ENCODE data around the gene SKIC3. TPM values are rescaled to one million over a fixed set of nuclear protein-coding genes. Genes with fewer than 3 reads are reported as not detected.

Gene SKIC3
- total and polyA plus RNA-seq, 9 donors, result 18.6 to 77.6 (median 58.8) TPM

DNA sequence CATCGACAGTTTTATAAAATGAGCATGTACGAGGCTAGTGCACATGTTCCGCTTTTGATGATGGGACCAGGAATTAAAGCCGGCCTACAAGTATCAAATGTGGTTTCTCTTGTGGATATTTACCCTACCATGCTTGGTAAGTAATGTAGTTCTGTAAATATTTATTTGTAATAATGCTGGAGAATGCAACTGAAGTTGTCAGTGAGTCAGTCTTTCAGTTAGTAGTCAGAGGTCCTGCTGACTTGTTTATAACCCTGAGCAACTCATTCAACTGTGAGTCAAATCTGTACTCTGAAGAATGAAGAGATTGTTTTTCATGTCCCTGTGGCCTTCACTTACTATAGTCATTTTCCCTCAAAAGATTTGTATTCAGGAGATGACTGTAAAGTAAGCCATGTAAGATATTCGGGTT, 36.7 kb upstream of the SKIC3 start:
- Histone ChIP-seq H3K4me1 (ENCODE audit: insufficient read depth) (no peaks in the 10 kb centered on the region), H3K9me3 (no peaks in the 10 kb centered on the region), H3K27ac (no peak overlapping the region), H3K4me3 (no peak overlapping the region), H3K36me3 (no peaks in the 10 kb centered on the region), H3K27me3 (no peaks in the 10 kb centered on the region)
- DNase-seq, result no peak
- intact Hi-C loops (cut with DNase I), result no loop called here
- TF ChIP-seq POLR2A (IDR thresholded peaks at IDR 0.05) (no peak), EP300 (IDR thresholded peaks at IDR 0.05) (no peak)
- TF ChIP-seq, protein P1, sequence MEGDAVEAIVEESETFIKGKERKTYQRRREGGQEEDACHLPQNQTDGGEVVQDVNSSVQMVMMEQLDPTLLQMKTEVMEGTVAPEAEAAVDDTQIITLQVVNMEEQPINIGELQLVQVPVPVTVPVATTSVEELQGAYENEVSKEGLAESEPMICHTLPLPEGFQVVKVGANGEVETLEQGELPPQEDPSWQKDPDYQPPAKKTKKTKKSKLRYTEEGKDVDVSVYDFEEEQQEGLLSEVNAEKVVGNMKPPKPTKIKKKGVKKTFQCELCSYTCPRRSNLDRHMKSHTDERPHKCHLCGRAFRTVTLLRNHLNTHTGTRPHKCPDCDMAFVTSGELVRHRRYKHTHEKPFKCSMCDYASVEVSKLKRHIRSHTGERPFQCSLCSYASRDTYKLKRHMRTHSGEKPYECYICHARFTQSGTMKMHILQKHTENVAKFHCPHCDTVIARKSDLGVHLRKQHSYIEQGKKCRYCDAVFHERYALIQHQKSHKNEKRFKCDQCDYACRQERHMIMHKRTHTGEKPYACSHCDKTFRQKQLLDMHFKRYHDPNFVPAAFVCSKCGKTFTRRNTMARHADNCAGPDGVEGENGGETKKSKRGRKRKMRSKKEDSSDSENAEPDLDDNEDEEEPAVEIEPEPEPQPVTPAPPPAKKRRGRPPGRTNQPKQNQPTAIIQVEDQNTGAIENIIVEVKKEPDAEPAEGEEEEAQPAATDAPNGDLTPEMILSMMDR (IDR thresholded peaks at IDR 0.05), result no peak
- 94 to 97% (median 95%) methylated on average over 5 of the region's 5 CpGs for WGBS, 3 donors

- TF ChIP-seq, protein P1 (IDR thresholded peaks at IDR 0.05), result no peak
- TF ChIP-seq EP300 (IDR thresholded peaks at IDR 0.05) (no peak), POLR2A (IDR thresholded peaks at IDR 0.05) (no peak)
- no peak overlapping the region for H3K27ac ChIP-seq
- intact Hi-C loops (cut with DNase I), result no loop called here
- no peak for DNase-seq
- WGBS, 3 donors, result 72 to 82% (median 77%) methylated on average over 1 of the region's 1 CpG
- H3K4me3 ChIP-seq, result no peak overlapping the region
- H3K9me3 ChIP-seq, result no peaks in the 10 kb centered on the region
- H3K36me3 ChIP-seq, result no peaks in the 10 kb centered on the region
- no peaks in the 10 kb centered on the region for H3K4me1 ChIP-seq (ENCODE audit: insufficient read depth)
- H3K27me3 ChIP-seq, result no peaks in the 10 kb centered on the region
Observed at GRCh38 chr5:95590880-95591279, 36.1 kb upstream of the SKIC3 start.

DNA sequence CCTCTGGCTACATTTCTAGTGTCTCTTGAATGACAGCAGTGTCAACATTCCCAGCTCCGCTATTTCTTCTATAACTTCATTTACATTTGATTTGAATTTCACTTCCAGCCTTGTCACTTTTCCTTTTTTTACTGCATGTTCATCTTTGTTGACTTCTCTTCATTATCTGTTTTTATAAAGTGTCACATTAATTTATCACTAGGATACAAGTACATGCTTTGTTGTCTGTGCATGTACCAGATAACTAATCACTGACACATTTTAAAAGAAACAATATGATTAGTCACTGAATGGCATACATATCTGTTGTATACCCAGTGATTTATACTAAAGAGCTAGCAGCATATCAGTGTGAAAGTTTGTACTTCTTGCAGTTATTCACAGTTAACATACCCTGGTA, 29.2 kb upstream of the SKIC3 start:
- H3K27me3 ChIP-seq, result no peaks in the 10 kb centered on the region
- no peaks in the 10 kb centered on the region for H3K4me1 ChIP-seq (ENCODE audit: insufficient read depth)
- no peaks in the 10 kb centered on the region for H3K36me3 ChIP-seq
- no peak for TF ChIP-seq POLR2A (IDR thresholded peaks at IDR 0.05)
- no peak for TF ChIP-seq EP300 (IDR thresholded peaks at IDR 0.05)
- DNase-seq, result no peak
- H3K4me3 ChIP-seq, result no peak overlapping the region
- H3K27ac ChIP-seq, result no peak overlapping the region
- WGBS, 3 donors, result 93 to 100% (median 98%) methylated on average over 1 of the region's 1 CpG
- H3K9me3 ChIP-seq, result no peaks in the 10 kb centered on the region
- intact Hi-C loops (cut with DNase I), result no loop called here

GRCh38 chr5:95581576-95581975, 26.8 kb upstream of the SKIC3 start:
- no peak for TF ChIP-seq EP300 (IDR thresholded peaks at IDR 0.05)
- TF ChIP-seq POLR2A (IDR thresholded peaks at IDR 0.05), result no peak
- TF ChIP-seq, protein P1 (IDR thresholded peaks at IDR 0.05), result no peak
- H3K9me3 ChIP-seq, result no peaks in the 10 kb centered on the region
- H3K4me1 ChIP-seq (ENCODE audit: insufficient read depth), result no peaks in the 10 kb centered on the region
- no peak for DNase-seq
- 93 to 95% (median 94%) methylated on average over 2 of the region's 2 CpGs for WGBS, 3 donors
- intact Hi-C loops (cut with DNase I), result no loop called here
- no peaks in the 10 kb centered on the region for H3K27me3 ChIP-seq
- no peaks in the 10 kb centered on the region for H3K36me3 ChIP-seq
- no peak overlapping the region for H3K4me3 ChIP-seq
- H3K27ac ChIP-seq, result no peak overlapping the region

GRCh38 chr5:95572016-95572415, 17.2 kb upstream of the SKIC3 start:
- no peaks in the 10 kb centered on the region for H3K27me3 ChIP-seq
- no peak for DNase-seq
- H3K27ac ChIP-seq, result no peak overlapping the region
- WGBS, 3 donors, result 69 to 84% (median 83%) methylated on average over 2 of the region's 2 CpGs
- H3K9me3 ChIP-seq, result no peaks in the 10 kb centered on the region
- intact Hi-C loops (cut with DNase I), result no loop called here
- TF ChIP-seq POLR2A (IDR thresholded peaks at IDR 0.05) (no peak), EP300 (IDR thresholded peaks at IDR 0.05) (no peak)
- TF ChIP-seq, protein P1 (IDR thresholded peaks at IDR 0.05), result no peak
- no peaks in the 10 kb centered on the region for H3K36me3 ChIP-seq
- no peak overlapping the region for H3K4me3 ChIP-seq
- H3K4me1 ChIP-seq (ENCODE audit: insufficient read depth), result no peaks in the 10 kb centered on the region
